GM21367 (cell line): Measurements from ENCODE around the gene KIF1B.
"Not testable (repeated sequence)": the region's sequence is repeated elsewhere in the genome, so short reads cannot be mapped to it uniquely, and the experiment has no call there.

Experiments
- ATAC-seq: cut with Tn5 transposase; IDR thresholded peaks from one replicate; pipeline ENCODE4 v1.9.1; 2021; ENCODE audit not compliant: unreplicated experiment

The KIF1B gene

DNA sequence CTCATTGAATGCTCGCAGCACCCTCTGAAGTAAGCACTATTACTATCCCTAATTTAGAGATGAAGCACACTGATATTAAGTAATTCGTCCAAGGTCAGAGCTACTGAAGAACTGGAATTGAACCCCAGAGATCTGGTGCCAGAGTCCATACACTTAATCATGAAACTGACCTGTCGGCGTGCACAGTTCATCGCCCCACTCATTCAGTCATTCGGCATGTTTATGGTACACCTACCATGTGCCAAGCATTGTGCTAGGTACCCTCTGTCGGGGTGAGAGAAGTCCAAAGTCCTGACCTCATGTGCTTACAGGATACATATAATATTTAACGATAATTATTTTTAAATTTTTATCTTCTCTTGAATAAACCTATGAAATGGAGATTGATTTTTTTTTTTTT is 214.3 kb downstream of the KIF1B start:
- ATAC-seq, result no peak

DNA sequence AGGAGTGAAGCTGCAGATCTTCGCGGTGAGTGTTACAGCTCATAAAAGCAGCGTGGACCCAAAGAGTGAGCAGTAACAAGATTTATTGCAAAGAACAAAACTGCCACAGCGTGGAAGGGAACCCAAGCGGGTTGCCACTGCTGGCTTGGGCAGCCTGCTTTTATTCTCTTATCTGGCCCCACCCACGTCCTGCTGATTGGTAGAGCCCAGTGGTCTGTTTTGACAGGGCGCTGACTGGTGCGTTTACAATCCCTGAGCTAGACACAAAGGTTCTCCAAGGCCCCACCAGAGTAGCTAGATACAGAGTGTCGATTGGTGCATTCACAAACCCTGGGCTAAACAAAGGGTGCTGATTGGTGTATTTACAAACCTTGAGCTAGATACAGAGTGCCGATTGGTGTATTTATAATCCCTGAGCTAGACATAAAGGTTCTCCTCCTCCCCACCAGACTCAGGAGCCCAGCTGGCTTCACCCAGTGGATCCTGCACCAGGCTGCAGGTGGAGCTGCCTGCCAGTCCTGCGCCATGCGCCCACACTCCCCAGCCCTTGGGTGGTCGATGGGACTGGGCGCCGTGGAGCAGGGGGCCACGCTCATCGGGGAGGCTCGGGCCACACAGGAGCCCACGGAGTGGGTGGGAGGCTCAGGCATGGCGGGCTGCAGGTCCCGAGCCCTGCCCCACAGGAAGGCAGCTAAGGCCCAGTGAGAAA is 215.6 kb downstream of the KIF1B start:
- not testable (repeated sequence) for ATAC-seq

DNA sequence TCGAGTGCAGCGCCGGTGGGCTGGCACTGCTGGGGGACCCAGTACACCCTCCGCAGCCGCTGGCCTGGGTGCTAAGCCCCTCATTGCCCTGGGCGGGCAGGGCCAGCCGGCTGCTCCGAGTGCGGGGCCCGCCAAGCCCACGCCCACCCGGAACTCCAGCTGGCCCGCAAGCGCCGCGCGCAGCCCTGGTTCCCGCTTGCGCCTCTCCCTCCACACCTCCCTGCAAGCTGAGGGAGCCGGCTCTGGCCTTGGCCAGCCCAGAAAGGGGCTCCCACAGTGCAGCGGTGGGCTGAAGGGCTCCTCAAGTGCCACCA is 216.1 kb downstream of the KIF1B start:
- ATAC-seq, result not testable (repeated sequence)

DNA sequence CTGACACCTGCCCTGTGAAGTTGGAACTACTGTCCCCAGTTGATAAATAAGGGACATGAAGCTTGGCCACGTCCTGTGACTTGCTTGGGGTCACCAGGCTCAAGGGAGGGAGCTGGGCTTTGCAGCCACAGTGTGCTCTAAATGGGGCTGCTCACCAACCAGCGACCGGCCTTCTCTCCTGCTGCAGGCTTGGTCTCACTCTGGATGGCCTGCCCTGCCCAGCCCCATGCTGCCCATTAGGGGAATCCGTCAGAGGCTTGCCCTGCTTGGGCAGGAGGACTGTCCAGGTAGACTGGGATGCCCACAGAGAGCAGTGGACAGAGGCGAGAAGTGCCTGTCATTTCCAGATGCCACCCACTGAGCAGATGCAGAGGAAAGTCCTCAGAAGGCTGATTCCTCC is 218.6 kb downstream of the KIF1B start:
- ATAC-seq, result no peak

DNA sequence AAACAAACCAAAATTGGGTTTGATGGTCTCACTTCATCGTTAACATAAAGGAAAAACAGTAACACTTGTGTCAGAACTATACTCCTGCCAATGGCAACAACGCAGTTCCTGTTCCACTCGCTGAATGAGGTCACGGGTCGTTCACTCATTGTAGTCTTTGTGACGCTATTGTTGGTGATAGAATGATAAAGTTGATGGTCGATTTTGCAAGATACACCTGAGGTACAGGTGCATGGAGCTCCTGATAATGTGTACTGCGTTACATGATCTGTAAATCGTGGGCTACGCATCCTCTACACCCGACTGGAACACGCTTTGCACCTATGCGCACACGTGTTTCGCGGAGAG is 219.5 kb downstream of the KIF1B start:
- ATAC-seq, result peak; percentile 14

DNA sequence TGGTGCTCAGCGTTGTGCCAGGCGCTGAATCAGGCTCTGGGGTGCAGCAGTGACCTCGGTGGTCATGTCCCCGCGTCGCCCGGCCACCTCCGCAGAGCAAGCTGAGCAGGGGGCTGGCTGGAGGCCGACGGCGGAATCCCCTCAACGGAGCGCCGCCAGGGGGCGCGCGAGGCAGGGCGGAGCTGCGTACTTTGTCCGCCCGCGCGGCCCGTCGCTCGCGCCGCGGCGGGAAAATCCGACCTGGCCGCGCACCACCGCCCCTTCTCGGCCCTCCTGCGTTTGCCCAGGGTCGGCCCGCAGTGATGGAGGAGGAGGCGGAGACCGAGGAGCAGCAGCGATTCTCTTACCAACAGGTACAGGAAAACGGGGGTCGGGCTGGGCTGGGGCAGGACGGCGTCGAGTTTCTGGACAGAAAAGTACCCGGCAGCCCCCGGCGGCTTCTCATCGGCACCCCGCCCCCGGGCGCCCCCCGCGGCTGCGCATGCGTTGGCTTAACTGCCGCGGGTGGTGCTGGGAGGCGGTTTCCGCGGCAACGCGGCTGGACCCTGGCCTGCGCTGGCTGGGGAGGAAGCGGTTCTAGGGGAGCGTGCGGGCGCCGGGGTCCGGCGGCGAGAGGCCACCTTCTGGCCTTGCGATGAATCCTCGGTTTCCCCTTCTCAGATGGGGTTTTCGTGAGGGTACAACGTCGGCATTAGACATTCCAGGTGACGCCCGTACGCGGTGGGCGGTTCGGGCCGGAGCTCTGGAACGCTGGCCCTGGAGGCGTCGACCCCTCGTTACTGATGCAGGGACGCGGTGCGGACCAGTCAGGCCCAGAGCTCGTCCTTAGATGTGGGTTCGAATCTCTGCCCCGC is 220.1 kb downstream of the KIF1B start, which contains the start of gene CENPS:
Gene CENPS (plus strand): TSS at position 218 of the 854 bp plus-strand sequence. CDS start 85 bp downstream, at position 303.
- peak; percentile 67 for ATAC-seq
